SK-N-SH (cell line): Measurements from ENCODE around the gene ANK3.

ENCODE experiments used
- EP300 ChIP-seq, 2 experiments: IDR thresholded peaks; 2 replicates each; pipeline versions ENCODE4 v1.4.0 to v1.6.1; 2012; ENCODE audit warnings: borderline replicate concordance in 1 of 2, low read depth in 1 of 2, low read length in 1 of 2
- FOXJ3 ChIP-seq: sonication (generic); formaldehyde crosslinking; IDR thresholded peaks from 2 replicates; pipeline ENCODE4 v1.5.1; 2020; ENCODE audit warnings: mild to moderate bottlenecking, missing genetic modification reagents
- MXI1 ChIP-seq: IDR thresholded peaks from 2 replicates; pipeline ENCODE4 v1.6.1; 2012; ENCODE audit warnings: mild to moderate bottlenecking, low read depth, low read length, improper control_type of control experiment
- POLR2AphosphoS5 ChIP-seq: IDR thresholded peaks from 2 replicates; pipeline ENCODE4 v1.6.1; 2012; ENCODE audit warnings: low read depth, low read length
- SIN3A ChIP-seq: IDR thresholded peaks from 2 replicates; pipeline ENCODE4 v1.6.1; 2012; ENCODE audit warnings: low read depth, mild to moderate bottlenecking, low read length, moderate library complexity, borderline replicate concordance
- TF ChIP-seq, protein P1 (sequence below): fragments of 200-600 bp; sonication (generic); IDR thresholded peaks from 2 replicates; pipeline ENCODE4 v1.6.1; 2017; ENCODE audit warnings: antibody characterized with exemption, mild to moderate bottlenecking, moderate library complexity

- TF ChIP-seq, protein P1, sequence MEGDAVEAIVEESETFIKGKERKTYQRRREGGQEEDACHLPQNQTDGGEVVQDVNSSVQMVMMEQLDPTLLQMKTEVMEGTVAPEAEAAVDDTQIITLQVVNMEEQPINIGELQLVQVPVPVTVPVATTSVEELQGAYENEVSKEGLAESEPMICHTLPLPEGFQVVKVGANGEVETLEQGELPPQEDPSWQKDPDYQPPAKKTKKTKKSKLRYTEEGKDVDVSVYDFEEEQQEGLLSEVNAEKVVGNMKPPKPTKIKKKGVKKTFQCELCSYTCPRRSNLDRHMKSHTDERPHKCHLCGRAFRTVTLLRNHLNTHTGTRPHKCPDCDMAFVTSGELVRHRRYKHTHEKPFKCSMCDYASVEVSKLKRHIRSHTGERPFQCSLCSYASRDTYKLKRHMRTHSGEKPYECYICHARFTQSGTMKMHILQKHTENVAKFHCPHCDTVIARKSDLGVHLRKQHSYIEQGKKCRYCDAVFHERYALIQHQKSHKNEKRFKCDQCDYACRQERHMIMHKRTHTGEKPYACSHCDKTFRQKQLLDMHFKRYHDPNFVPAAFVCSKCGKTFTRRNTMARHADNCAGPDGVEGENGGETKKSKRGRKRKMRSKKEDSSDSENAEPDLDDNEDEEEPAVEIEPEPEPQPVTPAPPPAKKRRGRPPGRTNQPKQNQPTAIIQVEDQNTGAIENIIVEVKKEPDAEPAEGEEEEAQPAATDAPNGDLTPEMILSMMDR: no peak
- TF ChIP-seq EP300 (IDR thresholded peaks at IDR 0.05; ENCODE audit: borderline replicate concordance in 1 of 2, low read depth in 1 of 2, low read length in 1 of 2) (no peak), SIN3A (no peak), POLR2AphosphoS5 (no peak), FOXJ3 (CRISPR knock-in tag) (no peak), MXI1 (no peak)
Observed at GRCh38 chr10:60341969-60342368, 47.7 kb downstream of the ANK3 start.
